ENCODE results near the gene RAP1GDS1.
"Not testable (repeated sequence)": the region's sequence is repeated elsewhere in the genome, so short reads cannot be mapped to it uniquely, and the experiment has no call there.

Gene RAP1GDS1

GRCh38 chr4:98293104-98293887 is 32.1 kb downstream of the RAP1GDS1 start:
- TF ChIP-seq JUND (IDR thresholded peaks at IDR 0.05; ENCODE audit: low read depth) = no peak
- DNase-seq (ENCODE audit: low read depth in 1 of 2, low spot score in 1 of 2) = no peak

GRCh38 chr4:98298022-98298421 is 36.8 kb downstream of the RAP1GDS1 start:
- DNase-seq (ENCODE audit: low read depth in 1 of 2, low spot score in 1 of 2) = no peak
- no peak for TF ChIP-seq JUND (IDR thresholded peaks at IDR 0.05; ENCODE audit: low read depth)
- in situ Hi-C loops (cut with HindIII; ENCODE audit: low pct_unique_long_range_greater_than_20kb, low sequenced_read_pairs) = no loop called here

More at GRCh38 chr4:98293104-98293887, 32.1 kb downstream of the RAP1GDS1 start:
- in situ Hi-C loops (cut with HindIII; ENCODE audit: low pct_unique_long_range_greater_than_20kb, low sequenced_read_pairs) = no loop called here

GRCh38 chr4:98300706-98301105 is 39.5 kb downstream of the RAP1GDS1 start:
- DNase-seq (ENCODE audit: low read depth in 1 of 2, low spot score in 1 of 2) = no peak
- no peak for TF ChIP-seq JUND (IDR thresholded peaks at IDR 0.05; ENCODE audit: low read depth)
- in situ Hi-C loops (cut with HindIII; ENCODE audit: low pct_unique_long_range_greater_than_20kb, low sequenced_read_pairs) = no loop called here

- in situ Hi-C loops (cut with HindIII; ENCODE audit: low pct_unique_long_range_greater_than_20kb, low sequenced_read_pairs) = no loop called here
- TF ChIP-seq JUND (IDR thresholded peaks at IDR 0.05; ENCODE audit: low read depth) = no peak
- DNase-seq (ENCODE audit: low read depth in 1 of 2, low spot score in 1 of 2) = no peak
These were observed 44.4 kb downstream of the RAP1GDS1 start for GRCh38 chr4:98305576-98305975.

- in situ Hi-C loops (cut with HindIII; ENCODE audit: low pct_unique_long_range_greater_than_20kb, low sequenced_read_pairs) = no loop called here
- no peak for TF ChIP-seq JUND (IDR thresholded peaks at IDR 0.05; ENCODE audit: low read depth)
- DNase-seq (ENCODE audit: low read depth in 1 of 2, low spot score in 1 of 2) = no peak
These were observed 49.7 kb downstream of the RAP1GDS1 start for GRCh38 chr4:98310867-98311266.

- in situ Hi-C loops (cut with HindIII; ENCODE audit: low pct_unique_long_range_greater_than_20kb, low sequenced_read_pairs) = no loop called here
- no peak for DNase-seq (ENCODE audit: low read depth in 1 of 2, low spot score in 1 of 2)
- TF ChIP-seq JUND (IDR thresholded peaks at IDR 0.05; ENCODE audit: low read depth) = no peak
These were observed 50.5 kb downstream of the RAP1GDS1 start for GRCh38 chr4:98311656-98312055.

GRCh38 chr4:98314791-98315565 is 53.8 kb downstream of the RAP1GDS1 start:
- in situ Hi-C loops (cut with HindIII; ENCODE audit: low pct_unique_long_range_greater_than_20kb, low sequenced_read_pairs) = no loop called here
- TF ChIP-seq JUND (IDR thresholded peaks at IDR 0.05; ENCODE audit: low read depth) = no peak
- DNase-seq (ENCODE audit: low read depth in 1 of 2, low spot score in 1 of 2) = no peak

- in situ Hi-C loops (cut with HindIII; ENCODE audit: low pct_unique_long_range_greater_than_20kb, low sequenced_read_pairs) = no loop called here
- TF ChIP-seq JUND (IDR thresholded peaks at IDR 0.05; ENCODE audit: low read depth) = no peak
- DNase-seq (ENCODE audit: low read depth in 1 of 2, low spot score in 1 of 2) = no peak
These were observed 57.3 kb downstream of the RAP1GDS1 start for GRCh38 chr4:98318521-98318920.

- in situ Hi-C loops (cut with HindIII; ENCODE audit: low pct_unique_long_range_greater_than_20kb, low sequenced_read_pairs) = no loop called here
- no peak for DNase-seq (ENCODE audit: low read depth in 1 of 2, low spot score in 1 of 2)
- TF ChIP-seq JUND (IDR thresholded peaks at IDR 0.05; ENCODE audit: low read depth) = no peak
These were observed 57.8 kb downstream of the RAP1GDS1 start for GRCh38 chr4:98319021-98319420.

GRCh38 chr4:98326168-98326567 is 65.0 kb downstream of the RAP1GDS1 start:
- DNase-seq (ENCODE audit: low read depth in 1 of 2, low spot score in 1 of 2) = no peak
- in situ Hi-C loops (cut with HindIII; ENCODE audit: low pct_unique_long_range_greater_than_20kb, low sequenced_read_pairs) = no loop called here
- TF ChIP-seq JUND (IDR thresholded peaks at IDR 0.05; ENCODE audit: low read depth) = no peak

- TF ChIP-seq JUND (IDR thresholded peaks at IDR 0.05; ENCODE audit: low read depth) = no peak
- DNase-seq (ENCODE audit: low read depth in 1 of 2, low spot score in 1 of 2) = no peak
- in situ Hi-C loops (cut with HindIII; ENCODE audit: low pct_unique_long_range_greater_than_20kb, low sequenced_read_pairs) = no loop called here
These were observed 66.5 kb downstream of the RAP1GDS1 start for GRCh38 chr4:98327694-98328093.

GRCh38 chr4:98329879-98330640 is 68.9 kb downstream of the RAP1GDS1 start:
- in situ Hi-C loops (cut with HindIII; ENCODE audit: low pct_unique_long_range_greater_than_20kb, low sequenced_read_pairs); DNase-seq (ENCODE audit: low read depth in 1 of 2, low spot score in 1 of 2): not testable (repeated sequence)

- no peak for DNase-seq (ENCODE audit: low read depth in 1 of 2, low spot score in 1 of 2)
- no peak for TF ChIP-seq JUND (IDR thresholded peaks at IDR 0.05; ENCODE audit: low read depth)
- in situ Hi-C loops (cut with HindIII; ENCODE audit: low pct_unique_long_range_greater_than_20kb, low sequenced_read_pairs) = no loop called here
These were observed 70.8 kb downstream of the RAP1GDS1 start for GRCh38 chr4:98332017-98332416.
